Glomerular visceral epithelial cell (primary cell): Measurements from ENCODE around the gene CRABP1.

Experiments
- DNase-seq: peaks from one replicate; pipeline ENCODE4 v3.0.0-alpha.2; 2016; ENCODE audit errors: extremely low spot score

The CRABP1 gene

GRCh38 chr15:78340231-78341056, at the start of gene CRABP1:
CRABP1 (plus strand) TSS chr15:78340353; CDS start chr15:78340429, 76 bp downstream.
- DNase-seq: no peak

- no peak for DNase-seq
Observed at GRCh38 chr15:78291052-78291451, 49.1 kb upstream of the CRABP1 start.

GRCh38 chr15:78291698-78292097, 48.5 kb upstream of the CRABP1 start:
- no peak for DNase-seq

GRCh38 chr15:78292219-78292618, 47.9 kb upstream of the CRABP1 start:
- DNase-seq: no peak

GRCh38 chr15:78299101-78299930, 40.8 kb upstream of the CRABP1 start, which contains the start of gene SKIC8:
SKIC8 (minus strand) TSS chr15:78299609; CDS start chr15:78295686, 3,923 bp downstream.
- DNase-seq: peak; percentile 95

- DNase-seq: peak; percentile 18
Observed at GRCh38 chr15:78301326-78301725, 38.8 kb upstream of the CRABP1 start.

- DNase-seq: peak; percentile 45
Observed at GRCh38 chr15:78301828-78302227, 38.3 kb upstream of the CRABP1 start.

- DNase-seq: peak; percentile 80
Observed at GRCh38 chr15:78302579-78303312, 37.4 kb upstream of the CRABP1 start.

- DNase-seq: no peak
Observed at GRCh38 chr15:78304216-78305066, 35.7 kb upstream of the CRABP1 start.

- DNase-seq: peak; percentile 87
Observed at GRCh38 chr15:78306176-78306774, 33.9 kb upstream of the CRABP1 start.

GRCh38 chr15:78307976-78308375, 32.2 kb upstream of the CRABP1 start:
- DNase-seq: no peak

GRCh38 chr15:78308422-78309032, 31.6 kb upstream of the CRABP1 start:
- DNase-seq: peak; percentile 72

- DNase-seq: no peak
Observed at GRCh38 chr15:78311292-78311691, 28.9 kb upstream of the CRABP1 start.

- no peak for DNase-seq
Observed at GRCh38 chr15:78312536-78312935, 27.6 kb upstream of the CRABP1 start.

GRCh38 chr15:78312957-78313356, 27.2 kb upstream of the CRABP1 start:
- no peak for DNase-seq

- DNase-seq: no peak
Observed at GRCh38 chr15:78313383-78313782, 26.8 kb upstream of the CRABP1 start.

GRCh38 chr15:78314181-78314581, 26.0 kb upstream of the CRABP1 start:
- DNase-seq: no peak

- no peak for DNase-seq
Observed at GRCh38 chr15:78315686-78316282, 24.4 kb upstream of the CRABP1 start.

GRCh38 chr15:78316283-78317083, 23.7 kb upstream of the CRABP1 start:
- DNase-seq: no peak
